GM23338 (cell line): ENCODE measurements around the gene TTL. TPM values are rescaled to one million over a fixed set of nuclear protein-coding genes. Genes with fewer than 3 reads are reported as not detected.

ENCODE experiments used
- ATAC-seq: fragments of 200-7000 bp; cut with Tn5 transposase; 3 replicates; pipeline ENCODE4 v1.9.1; 2020
- DNase-seq: peaks from one replicate; pipeline ENCODE4 v3.0.0-alpha.2; 2015; ENCODE audit warnings: low spot score
- H2AFZ ChIP-seq: fragments of 200-600 bp; sonication (generic); 2 replicates; pipeline ENCODE4 v1.8.0; 2016; ENCODE audit warnings: antibody characterized with exemption, mild to moderate bottlenecking, moderate library complexity
- H3F3A ChIP-seq: fragments of 200-600 bp; sonication (generic); replicated peaks from 2 replicates; pipeline ENCODE4 v1.8.0; 2017; ENCODE audit warnings: antibody characterized with exemption, mixed run types, low read depth
- H3K27ac ChIP-seq: fragments of 200-600 bp; sonication (generic); 2 replicates; pipeline ENCODE4 v1.6.1; 2016; ENCODE audit warnings: low read depth
- H3K27me3 ChIP-seq: fragments of 200-600 bp; sonication (generic); 2 replicates; pipeline ENCODE4 v1.8.0; 2016; ENCODE audit warnings: mild to moderate bottlenecking, mixed run types, moderate library complexity; ENCODE audit not compliant: insufficient read depth
- H3K36me3 ChIP-seq: fragments of 200-600 bp; sonication (generic); 2 replicates; pipeline ENCODE4 v1.8.0; 2016; ENCODE audit warnings: mild to moderate bottlenecking; ENCODE audit not compliant: insufficient read depth
- H3K4me1 ChIP-seq: fragments of 200-600 bp; sonication (generic); 2 replicates; pipeline ENCODE4 v1.8.0; 2016; ENCODE audit warnings: mild to moderate bottlenecking, moderate library complexity; ENCODE audit not compliant: insufficient read depth
- H3K4me2 ChIP-seq: fragments of 200-600 bp; sonication (generic); 2 replicates; pipeline ENCODE4 v1.7.1; 2017; ENCODE audit warnings: mixed run types
- H3K4me3 ChIP-seq: fragments of 200-600 bp; sonication (generic); 2 replicates; pipeline ENCODE4 v1.6.1; 2016; ENCODE audit warnings: mixed run types
- H3K79me2 ChIP-seq: fragments of 200-600 bp; sonication (generic); replicated peaks from 2 replicates; pipeline ENCODE4 v1.8.0; 2017; ENCODE audit warnings: mild to moderate bottlenecking; ENCODE audit not compliant: insufficient read depth
- H3K9me2 ChIP-seq: fragments of 200-600 bp; sonication (generic); 2 replicates; pipeline ENCODE4 v1.8.0; 2017; ENCODE audit not compliant: insufficient read depth
- H4K20me1 ChIP-seq: fragments of 200-600 bp; sonication (generic); replicated peaks from 2 replicates; pipeline ENCODE4 v1.8.0; 2017; ENCODE audit warnings: mild to moderate bottlenecking; ENCODE audit not compliant: insufficient read depth
- H3K27ac Mint-ChIP-seq: 2 replicates; pipeline ENCODE4 v1.8.0; 2020; ENCODE audit warnings: inconsistent platforms, mild to moderate bottlenecking, moderate library complexity, mixed read lengths
- H3K27me3 Mint-ChIP-seq: 3 replicates; pipeline ENCODE4 v1.8.0; 2022; ENCODE audit warnings: low read depth, mild to moderate bottlenecking, moderate library complexity, mixed read lengths, inconsistent platforms; ENCODE audit not compliant: insufficient read depth, poor library complexity
- H3K36me3 Mint-ChIP-seq: 3 replicates; pipeline ENCODE4 v1.8.0; 2021; ENCODE audit warnings: low read depth, mild to moderate bottlenecking, inconsistent platforms, moderate library complexity, mixed read lengths
- H3K4me1 Mint-ChIP-seq: 3 replicates; pipeline ENCODE4 v1.8.0; 2020; ENCODE audit warnings: mild to moderate bottlenecking, inconsistent platforms, mixed read lengths
- H3K4me3 Mint-ChIP-seq: 3 replicates; pipeline ENCODE4 v1.8.0; 2021; ENCODE audit warnings: moderate library complexity, mild to moderate bottlenecking, inconsistent platforms, mixed read lengths
- H3K9me3 Mint-ChIP-seq: 3 replicates; pipeline ENCODE4 v1.8.0; 2020; ENCODE audit warnings: moderate library complexity, mild to moderate bottlenecking, inconsistent platforms, mixed read lengths
- CREB1 ChIP-seq: fragments of 250-450 bp; sonication (Bioruptor Pico); IDR thresholded peaks from 2 replicates; pipeline ENCODE4 v1.5.0; 2020; ENCODE audit warnings: low read depth, mild to moderate bottlenecking, moderate library complexity
- EZH2phosphoT487 ChIP-seq: fragments of 200-600 bp; sonication (generic); IDR thresholded peaks from one replicate; pipeline ENCODE4 v1.8.1; 2018; ENCODE audit warnings: antibody characterized with exemption; ENCODE audit not compliant: unreplicated experiment
- JUNB ChIP-seq: IDR thresholded peaks from one replicate; pipeline ENCODE4 v1.6.1; 2016; ENCODE audit warnings: antibody characterized with exemption; ENCODE audit not compliant: unreplicated experiment
- NANOG ChIP-seq: IDR thresholded peaks from 2 replicates; pipeline ENCODE4 v1.6.1; 2016; ENCODE audit warnings: antibody characterized with exemption, borderline replicate concordance
- POLR2AphosphoS5 ChIP-seq: IDR thresholded peaks from 2 replicates; pipeline ENCODE4 v1.6.1; 2016; ENCODE audit warnings: antibody characterized with exemption, low read depth
- STAT1 ChIP-seq: IDR thresholded peaks from one replicate; pipeline ENCODE4 v1.6.1; 2016; ENCODE audit warnings: antibody characterized with exemption; ENCODE audit not compliant: unreplicated experiment
- ZNF114 ChIP-seq: fragments of 250-450 bp; sonication (Bioruptor Pico); IDR thresholded peaks from 2 replicates; pipeline ENCODE4 v1.5.0; 2020; ENCODE audit warnings: mild to moderate bottlenecking, moderate library complexity
- ZNF331 ChIP-seq: fragments of 250-450 bp; sonication (Bioruptor Pico); IDR thresholded peaks from 2 replicates; pipeline ENCODE4 v1.5.0; 2020; ENCODE audit warnings: low read depth, mild to moderate bottlenecking, moderate library complexity
- polyA plus RNA-seq: library from polyadenylated mRNA; unstranded; fragments of >200 nt; fragmentation: Nextera tagmentation; extraction: Ambion mirVana; gene quantifications from 2 replicates; pipeline ENCODE4 v1.2.1, GENCODE V29; 2016
- total RNA-seq: library from RNA; depleted of rRNA; stranded (reverse); fragments of >200 nt; shearing (Covaris generic); gene quantifications from 2 replicates; pipeline ENCODE4 v1.2.3, GENCODE V29; 2014
- TF ChIP-seq, protein P1 (sequence below): IDR thresholded peaks from 2 replicates; pipeline ENCODE4 v1.6.1; 2016; ENCODE audit warnings: antibody characterized with exemption
- TF ChIP-seq, protein P2 (sequence below): IDR thresholded peaks from one replicate; pipeline ENCODE4 v1.6.1; 2018; ENCODE audit warnings: antibody characterized with exemption; ENCODE audit not compliant: unreplicated experiment
- TF ChIP-seq, protein P3 (sequence below), 2 experiments: fragments of 200-600 bp in 1 of 2; sonication (generic) in 1 of 2; conservative IDR thresholded peaks; 2 replicates each; pipeline versions ENCODE4 v1.5.1 to v1.6.1; 2016 to 2017; ENCODE audit warnings: antibody characterized with exemption in 2 of 2, low read depth in 2 of 2, mild to moderate bottlenecking in 2 of 2, moderate library complexity in 1 of 2

Gene TTL
- total and polyA plus RNA-seq, 2 experiments from 2014 or later = 10.1 to 34.6 TPM

DNA sequence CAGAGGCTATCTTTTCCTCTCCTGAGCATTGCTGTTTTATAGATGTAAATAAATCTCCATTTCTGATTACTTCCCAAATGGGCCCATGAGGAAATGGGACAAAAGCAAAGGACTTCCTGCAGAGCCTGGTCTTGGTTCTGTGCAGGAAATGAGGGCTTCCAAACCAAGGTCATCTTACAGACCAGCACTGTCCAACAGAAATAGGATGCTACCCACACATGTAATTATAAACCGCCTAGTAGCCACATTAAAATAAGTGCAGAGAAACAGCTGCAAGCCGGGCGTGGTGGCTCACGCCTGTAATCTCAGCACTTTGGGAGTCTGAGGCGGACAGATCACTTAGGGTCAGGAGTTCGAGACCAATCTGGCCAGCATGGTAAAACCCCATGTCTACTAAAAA, 6.2 kb downstream of the TTL start:
- ATAC-seq = no peak
- peaks cover 19% of the 10 kb centered on the region for H4K20me1 ChIP-seq
- no peak overlapping the region for H3K4me3 ChIP-seq
- Mint-ChIP-seq H3K4me3 (no peak overlapping the region), H3K36me3 (peaks cover 26% of the 10 kb centered on the region), H3K4me1 (peaks cover 11% of the 10 kb centered on the region), H3K27me3 (peaks cover 5% of the 10 kb centered on the region), H3K27ac (no peak overlapping the region), H3K9me3 (no peaks in the 10 kb centered on the region)
- H3K36me3 ChIP-seq = no peaks in the 10 kb centered on the region
- no peaks in the 10 kb centered on the region for H3F3A ChIP-seq
- H3K27me3 ChIP-seq = peaks cover 7% of the 10 kb centered on the region
- H3K27ac ChIP-seq = no peak overlapping the region
- H3K79me2 ChIP-seq = peaks cover 55% of the 10 kb centered on the region
- DNase-seq = no peak
- H3K9me2 ChIP-seq = no peaks in the 10 kb centered on the region
- no peak overlapping the region for H3K4me2 ChIP-seq
- TF ChIP-seq ZNF114 (CRISPR knock-in tag) = no peak
- TF ChIP-seq JUNB = no peak
- no peak for TF ChIP-seq CREB1
- TF ChIP-seq, protein P1, sequence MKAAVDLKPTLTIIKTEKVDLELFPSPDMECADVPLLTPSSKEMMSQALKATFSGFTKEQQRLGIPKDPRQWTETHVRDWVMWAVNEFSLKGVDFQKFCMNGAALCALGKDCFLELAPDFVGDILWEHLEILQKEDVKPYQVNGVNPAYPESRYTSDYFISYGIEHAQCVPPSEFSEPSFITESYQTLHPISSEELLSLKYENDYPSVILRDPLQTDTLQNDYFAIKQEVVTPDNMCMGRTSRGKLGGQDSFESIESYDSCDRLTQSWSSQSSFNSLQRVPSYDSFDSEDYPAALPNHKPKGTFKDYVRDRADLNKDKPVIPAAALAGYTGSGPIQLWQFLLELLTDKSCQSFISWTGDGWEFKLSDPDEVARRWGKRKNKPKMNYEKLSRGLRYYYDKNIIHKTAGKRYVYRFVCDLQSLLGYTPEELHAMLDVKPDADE = no peak
- TF ChIP-seq, protein P2, sequence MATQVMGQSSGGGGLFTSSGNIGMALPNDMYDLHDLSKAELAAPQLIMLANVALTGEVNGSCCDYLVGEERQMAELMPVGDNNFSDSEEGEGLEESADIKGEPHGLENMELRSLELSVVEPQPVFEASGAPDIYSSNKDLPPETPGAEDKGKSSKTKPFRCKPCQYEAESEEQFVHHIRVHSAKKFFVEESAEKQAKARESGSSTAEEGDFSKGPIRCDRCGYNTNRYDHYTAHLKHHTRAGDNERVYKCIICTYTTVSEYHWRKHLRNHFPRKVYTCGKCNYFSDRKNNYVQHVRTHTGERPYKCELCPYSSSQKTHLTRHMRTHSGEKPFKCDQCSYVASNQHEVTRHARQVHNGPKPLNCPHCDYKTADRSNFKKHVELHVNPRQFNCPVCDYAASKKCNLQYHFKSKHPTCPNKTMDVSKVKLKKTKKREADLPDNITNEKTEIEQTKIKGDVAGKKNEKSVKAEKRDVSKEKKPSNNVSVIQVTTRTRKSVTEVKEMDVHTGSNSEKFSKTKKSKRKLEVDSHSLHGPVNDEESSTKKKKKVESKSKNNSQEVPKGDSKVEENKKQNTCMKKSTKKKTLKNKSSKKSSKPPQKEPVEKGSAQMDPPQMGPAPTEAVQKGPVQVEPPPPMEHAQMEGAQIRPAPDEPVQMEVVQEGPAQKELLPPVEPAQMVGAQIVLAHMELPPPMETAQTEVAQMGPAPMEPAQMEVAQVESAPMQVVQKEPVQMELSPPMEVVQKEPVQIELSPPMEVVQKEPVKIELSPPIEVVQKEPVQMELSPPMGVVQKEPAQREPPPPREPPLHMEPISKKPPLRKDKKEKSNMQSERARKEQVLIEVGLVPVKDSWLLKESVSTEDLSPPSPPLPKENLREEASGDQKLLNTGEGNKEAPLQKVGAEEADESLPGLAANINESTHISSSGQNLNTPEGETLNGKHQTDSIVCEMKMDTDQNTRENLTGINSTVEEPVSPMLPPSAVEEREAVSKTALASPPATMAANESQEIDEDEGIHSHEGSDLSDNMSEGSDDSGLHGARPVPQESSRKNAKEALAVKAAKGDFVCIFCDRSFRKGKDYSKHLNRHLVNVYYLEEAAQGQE = no peak
- no peak for TF ChIP-seq EZH2phosphoT487
- no peak overlapping the region for H2AFZ ChIP-seq
- H3K4me1 ChIP-seq = peaks cover 4% of the 10 kb centered on the region

DNA sequence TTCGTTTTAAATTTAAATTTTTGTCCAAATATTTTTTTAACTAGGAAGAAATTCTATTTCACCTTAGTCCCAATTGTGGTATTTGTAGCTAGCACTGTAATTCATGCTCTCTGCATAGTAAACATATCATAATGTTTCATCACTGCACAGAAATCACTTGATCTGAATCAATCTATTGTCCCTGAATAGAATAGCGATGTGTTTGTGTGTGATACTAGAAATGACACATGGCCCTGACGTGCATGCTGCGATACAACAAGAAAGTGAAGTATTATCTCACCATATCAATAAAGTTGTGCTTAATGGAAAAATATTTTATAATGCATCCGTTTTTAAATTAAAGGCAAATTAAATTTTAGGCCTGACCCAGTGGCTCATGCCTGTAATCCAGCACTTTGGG, 10.0 kb downstream of the TTL start:
- DNase-seq (no peak), ATAC-seq (no peak)
- H3K9me3 Mint-ChIP-seq = no peaks in the 10 kb centered on the region
- Histone ChIP-seq H3K4me2 (no peak overlapping the region), H2AFZ (no peak overlapping the region), H3K4me3 (no peak overlapping the region), H3F3A (no peaks in the 10 kb centered on the region), H3K27ac (no peak overlapping the region), H4K20me1 (peaks cover 5% of the 10 kb centered on the region; the same call in 1 of the 2 replicates), H3K9me2 (no peaks in the 10 kb centered on the region), H3K27me3 (no peaks in the 10 kb centered on the region), H3K4me1 (no peaks in the 10 kb centered on the region), H3K36me3 (peaks cover 6% of the 10 kb centered on the region; the same call in 1 of the 2 replicates), H3K79me2 (peaks cover 22% of the 10 kb centered on the region)
- peaks cover 23% of the 10 kb centered on the region for H3K36me3 Mint-ChIP-seq
- no peak overlapping the region for H3K4me3 Mint-ChIP-seq
- H3K27ac Mint-ChIP-seq = no peak overlapping the region
- H3K27me3 Mint-ChIP-seq = peaks cover 2% of the 10 kb centered on the region
- H3K4me1 Mint-ChIP-seq = peaks cover 6% of the 10 kb centered on the region; the same call in 2 of the 3 replicates
- TF ChIP-seq POLR2AphosphoS5 = no peak
- TF ChIP-seq, protein P1 = no peak
- TF ChIP-seq STAT1 = no peak
- no peak for TF ChIP-seq ZNF331
- no peak for TF ChIP-seq JUNB
- TF ChIP-seq NANOG = no peak
- TF ChIP-seq, protein P3, sequence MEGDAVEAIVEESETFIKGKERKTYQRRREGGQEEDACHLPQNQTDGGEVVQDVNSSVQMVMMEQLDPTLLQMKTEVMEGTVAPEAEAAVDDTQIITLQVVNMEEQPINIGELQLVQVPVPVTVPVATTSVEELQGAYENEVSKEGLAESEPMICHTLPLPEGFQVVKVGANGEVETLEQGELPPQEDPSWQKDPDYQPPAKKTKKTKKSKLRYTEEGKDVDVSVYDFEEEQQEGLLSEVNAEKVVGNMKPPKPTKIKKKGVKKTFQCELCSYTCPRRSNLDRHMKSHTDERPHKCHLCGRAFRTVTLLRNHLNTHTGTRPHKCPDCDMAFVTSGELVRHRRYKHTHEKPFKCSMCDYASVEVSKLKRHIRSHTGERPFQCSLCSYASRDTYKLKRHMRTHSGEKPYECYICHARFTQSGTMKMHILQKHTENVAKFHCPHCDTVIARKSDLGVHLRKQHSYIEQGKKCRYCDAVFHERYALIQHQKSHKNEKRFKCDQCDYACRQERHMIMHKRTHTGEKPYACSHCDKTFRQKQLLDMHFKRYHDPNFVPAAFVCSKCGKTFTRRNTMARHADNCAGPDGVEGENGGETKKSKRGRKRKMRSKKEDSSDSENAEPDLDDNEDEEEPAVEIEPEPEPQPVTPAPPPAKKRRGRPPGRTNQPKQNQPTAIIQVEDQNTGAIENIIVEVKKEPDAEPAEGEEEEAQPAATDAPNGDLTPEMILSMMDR (conservative IDR thresholded peaks at IDR 0.05; ENCODE audit: low read depth in 2 of 2) = no peak
